Endothelial cell of umbilical vein (primary cell): ENCODE measurements around the gene GNG3. TPM values are rescaled to one million over a fixed set of nuclear protein-coding genes. Genes with fewer than 3 reads are reported as not detected.

ENCODE experiments used
- BruUV-seq: library from RNA; stranded (reverse); fragments of 400-500 nt; replicated peaks from 2 replicates; lab custom pipeline; 2021; lab: Mats Ljungman, UMichigan
- CTCF ChIA-PET: fragments of 300-600, 350-600 bp; sonication (Branson Sonifier 250); formaldehyde crosslinking; loops from one replicate; lab custom pipeline; 2021; ENCODE audit warnings: antibody characterized with exemption, inconsistent platforms; lab: Charles Lee
- POLR2A ChIA-PET: fragments of 300-600, 350-600 bp; sonication (Branson Sonifier 250); formaldehyde crosslinking; loops from one replicate; lab custom pipeline; 2021; ENCODE audit warnings: antibody characterized with exemption, inconsistent platforms; lab: Charles Lee
- DNase-seq: peaks from one replicate; pipeline ENCODE4 v3.0.0-alpha.2; 2011; ENCODE audit warnings: low read depth, low spot score
- FAIRE-seq: peaks from 2 replicates; lab custom pipeline; 2011; peaks lifted over from hg19 to GRCh38; lab: Jason Lieb, UNC
- H2AFZ ChIP-seq: 2 replicates; pipeline ENCODE4 v1.6.0; 2012; ENCODE audit warnings: low read depth, low read length, control low read depth, inconsistent platforms
- H3K27ac ChIP-seq: 2 replicates; pipeline ENCODE4 v1.5.1; 2011; ENCODE audit warnings: low read depth, mild to moderate bottlenecking, control low read depth, low read length, moderate library complexity; ENCODE audit not compliant: insufficient read depth
- H3K27me3 ChIP-seq, 2 experiments: 2 replicates each; pipeline versions ENCODE4 v1.6.0 to v1.6.1; 2011; ENCODE audit warnings: low read length in 2 of 2, mixed read lengths in 1 of 2; ENCODE audit not compliant: control insufficient read depth in 2 of 2, insufficient read depth in 2 of 2
- H3K36me3 ChIP-seq, 2 experiments: 2 replicates in 1 of 2; 3 replicates in 1 of 2; pipeline ENCODE4 v1.5.1; 2011; ENCODE audit warnings: low read length in 2 of 2, mild to moderate bottlenecking in 1 of 2, moderate library complexity in 1 of 2; ENCODE audit not compliant: control insufficient read depth in 2 of 2, insufficient read depth in 2 of 2; ENCODE audit errors: extremely low read depth in 1 of 2
- H3K4me1 ChIP-seq: 3 replicates; pipeline ENCODE4 v1.5.1; 2011; ENCODE audit warnings: mild to moderate bottlenecking, low read length; ENCODE audit not compliant: control insufficient read depth, insufficient read depth; ENCODE audit errors: extremely low read depth
- H3K4me2 ChIP-seq: 2 replicates; pipeline ENCODE4 v1.6.1; 2011; ENCODE audit warnings: low read length, control low read depth, mixed read lengths; ENCODE audit not compliant: insufficient read depth
- H3K4me3 ChIP-seq, 3 experiments: fragments of 200-600 bp in 1 of 3; sonication (generic), shearing (Covaris generic) in 1 of 3; replicated peaks in 1 of 3; 2 replicates each; pipeline ENCODE4 v1.5.1; 2011 to 2016; ENCODE audit warnings: control low read depth in 3 of 3, low read length in 3 of 3, mild to moderate bottlenecking in 2 of 3, inconsistent platforms in 1 of 3, low read depth in 1 of 3, moderate library complexity in 1 of 3; ENCODE audit not compliant: insufficient read depth in 1 of 3
- H3K79me2 ChIP-seq: 2 replicates; pipeline ENCODE4 v1.6.0; 2012; ENCODE audit warnings: low read length, inconsistent platforms; ENCODE audit not compliant: control insufficient read depth, insufficient read depth
- H3K9ac ChIP-seq: replicated peaks from 2 replicates; pipeline ENCODE3; 2011; ENCODE audit warnings: low read length, control low read depth; ENCODE audit not compliant: insufficient read depth; ENCODE audit errors: extremely low read depth
- H3K9me1 ChIP-seq: replicated peaks from 3 replicates; pipeline ENCODE4 v1.6.0; 2011; ENCODE audit warnings: mild to moderate bottlenecking, low read length; ENCODE audit not compliant: control insufficient read depth, insufficient read depth; ENCODE audit errors: extremely low read depth
- H3K9me3 ChIP-seq: replicated peaks from 2 replicates; pipeline ENCODE4 v1.5.1; 2012; ENCODE audit warnings: low read length, inconsistent platforms; ENCODE audit not compliant: control insufficient read depth, insufficient read depth
- H4K20me1 ChIP-seq: replicated peaks from 2 replicates; pipeline ENCODE3; 2011; ENCODE audit warnings: mild to moderate bottlenecking, low read length; ENCODE audit not compliant: control insufficient read depth, insufficient read depth; ENCODE audit errors: extremely low read depth
- GATA2 ChIP-seq: IDR thresholded peaks from 2 replicates; pipeline ENCODE4 v1.7.0; 2011; ENCODE audit warnings: low read depth, mild to moderate bottlenecking, moderate library complexity, mixed read lengths, low read length; ENCODE audit not compliant: insufficient read length, insufficient read depth
- MYC ChIP-seq: IDR thresholded peaks from one replicate; pipeline ENCODE4 v1.6.1; 2011; ENCODE audit warnings: mild to moderate bottlenecking, low read depth, low read length
- POLR2A ChIP-seq: IDR thresholded peaks from 2 replicates; pipeline ENCODE4 v1.6.1; 2012; ENCODE audit warnings: low read depth, mild to moderate bottlenecking, control low read depth, low read length
- POLR2AphosphoS5 ChIP-seq: IDR thresholded peaks from 2 replicates; pipeline ENCODE4 v1.6.1; 2012; ENCODE audit warnings: low read depth, mild to moderate bottlenecking, control low read depth, low read length, moderate library complexity; ENCODE audit not compliant: insufficient read depth
- dilution Hi-C: fragments of 300-500 bp; cut with MboI; formaldehyde crosslinking; loops from one replicate; pipeline ENCODE4 v1.15.0; 2019; ENCODE audit warnings: low sequenced_read_pairs; ENCODE audit not compliant: extremely low pct_ligation_motif_present
- intact Hi-C: fragments of 100-400 bp; cut with micrococcal nuclease; formaldehyde crosslinking; loops from one replicate; pipeline ENCODE4 v1.10.0; 2022
- polyA plus RNA-seq, 4 experiments: library from polyadenylated mRNA; depleted of rRNA in 3 of 4; stranded (reverse) in 3 of 4; unstranded in 1 of 4; fragments of >200 nt; gene quantifications; 2 replicates each; pipeline versions ENCODE4 v1.2.1 to v1.2.3, GENCODE V29; 2011 to 2012; ENCODE audit warnings: missing spikeins in 1 of 4
- total RNA-seq: library from RNA; stranded (reverse); gene quantifications from 2 replicates; pipeline ENCODE4 v1.2.3, GENCODE V29; 2021
- TF ChIP-seq, protein P1 (sequence below), 2 donors: IDR thresholded peaks; 1 replicate in 1 of 2; 2 replicates in 1 of 2; pipeline ENCODE4 v1.5.1; 2011; ENCODE audit warnings: low read length in 2 of 2, mild to moderate bottlenecking in 2 of 2, moderate library complexity in 2 of 2, control low read depth in 1 of 2, inconsistent platforms in 1 of 2, low read depth in 1 of 2; ENCODE audit not compliant: insufficient read depth in 1 of 2; ENCODE audit errors: extremely low read depth in 1 of 2
- TF ChIP-seq, protein P2 (sequence below): IDR thresholded peaks from 2 replicates; pipeline ENCODE4 v1.6.1; 2011; ENCODE audit not compliant: insufficient read depth, insufficient read length

Gene GNG3
- total and polyA plus RNA-seq, 2 donors (not counting 3 experiments of a cell fraction or from before 2014, with no cell fraction given), result not detected

DNA sequence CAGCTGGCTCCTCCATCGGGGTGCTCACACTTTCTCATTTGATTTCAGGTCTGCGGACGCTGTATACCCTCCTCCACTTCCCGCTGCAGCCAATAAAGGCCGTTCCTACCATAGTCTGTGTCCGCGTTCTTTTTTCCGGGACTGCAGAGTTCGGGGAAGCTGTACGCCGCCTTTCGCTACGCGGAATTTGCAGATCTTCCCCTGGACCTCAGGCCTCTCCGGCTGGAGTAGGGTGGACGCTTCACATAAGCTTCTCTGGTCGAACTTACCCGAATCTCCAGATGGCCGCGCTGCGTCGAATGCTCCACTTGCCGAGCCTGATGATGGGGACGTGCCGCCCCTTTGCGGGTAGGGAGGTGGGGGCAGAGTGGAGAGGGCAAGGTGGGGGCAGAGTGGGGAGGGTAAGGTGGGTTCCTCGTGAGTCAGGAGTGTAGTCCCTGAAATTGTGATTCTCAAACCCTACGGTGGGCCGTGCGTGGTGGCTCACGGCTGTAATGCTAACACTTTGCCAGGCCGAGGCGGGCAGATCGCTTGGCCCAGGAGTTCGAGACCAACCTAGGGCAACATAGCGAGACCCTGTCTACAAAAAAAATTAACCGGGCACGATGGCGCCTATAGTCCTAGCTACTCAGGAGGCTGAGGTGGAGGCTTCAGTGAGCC, 41.7 kb upstream of the GNG3 start:
- dilution Hi-C loops, result no loop called here
- FAIRE-seq (peak; percentile 35), DNase-seq (no peak)
- H3K36me3 ChIP-seq, result peaks cover 0 to 2% of the 10 kb centered on the region in 2 experiments
- POLR2A ChIA-PET, result interaction anchor here (0.8 to 2.2 kb wide), 30 partner anchors 9 to 327 kb away, joined by 3 to 71 read pairs (median 8); partner anchors contain the start of genes AHNAK, B3GAT3, EEF1G and EML3
- H3K9me1 ChIP-seq, result no peaks in the 10 kb centered on the region
- no peaks in the 10 kb centered on the region for H3K27me3 ChIP-seq
- peaks cover 16% of the 10 kb centered on the region for H3K4me1 ChIP-seq
- peak overlapping the region; percentile 69 for H3K9ac ChIP-seq
- CTCF ChIA-PET, result interaction anchor here (0.9 to 2.5 kb wide), 14 partner anchors 10 to 271 kb away, joined by 3 to 15 read pairs (median 6); partner anchors contain the start of genes B3GAT3, BSCL2, GNG3 and INTS5
- intact Hi-C loops, result loop anchor here (1.0 to 5.0 kb wide), 4 partner anchors 12 to 53 kb away; partner anchors contain the start of genes BSCL2, EML3, GNG3 and INTS5
- no peaks in the 10 kb centered on the region for H3K9me3 ChIP-seq
- H2AFZ ChIP-seq, result no peak overlapping the region
- H3K79me2 ChIP-seq, result peaks cover 33% of the 10 kb centered on the region
- no peaks in the 10 kb centered on the region for H4K20me1 ChIP-seq
- peak overlapping the region; percentile 42 to 83 (median 59) for H3K4me3 ChIP-seq
- peak overlapping the region; percentile 83 for H3K4me2 ChIP-seq
- TF ChIP-seq MYC (no peak), POLR2A (no peak), GATA2 (no peak), POLR2AphosphoS5 (no peak)
- TF ChIP-seq, protein P1, sequence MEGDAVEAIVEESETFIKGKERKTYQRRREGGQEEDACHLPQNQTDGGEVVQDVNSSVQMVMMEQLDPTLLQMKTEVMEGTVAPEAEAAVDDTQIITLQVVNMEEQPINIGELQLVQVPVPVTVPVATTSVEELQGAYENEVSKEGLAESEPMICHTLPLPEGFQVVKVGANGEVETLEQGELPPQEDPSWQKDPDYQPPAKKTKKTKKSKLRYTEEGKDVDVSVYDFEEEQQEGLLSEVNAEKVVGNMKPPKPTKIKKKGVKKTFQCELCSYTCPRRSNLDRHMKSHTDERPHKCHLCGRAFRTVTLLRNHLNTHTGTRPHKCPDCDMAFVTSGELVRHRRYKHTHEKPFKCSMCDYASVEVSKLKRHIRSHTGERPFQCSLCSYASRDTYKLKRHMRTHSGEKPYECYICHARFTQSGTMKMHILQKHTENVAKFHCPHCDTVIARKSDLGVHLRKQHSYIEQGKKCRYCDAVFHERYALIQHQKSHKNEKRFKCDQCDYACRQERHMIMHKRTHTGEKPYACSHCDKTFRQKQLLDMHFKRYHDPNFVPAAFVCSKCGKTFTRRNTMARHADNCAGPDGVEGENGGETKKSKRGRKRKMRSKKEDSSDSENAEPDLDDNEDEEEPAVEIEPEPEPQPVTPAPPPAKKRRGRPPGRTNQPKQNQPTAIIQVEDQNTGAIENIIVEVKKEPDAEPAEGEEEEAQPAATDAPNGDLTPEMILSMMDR (IDR thresholded peaks at IDR 0.05; ENCODE audit: extremely low read depth in 1 of 2, insufficient read depth in 1 of 2, low read depth in 1 of 2, low read length in 2 of 2), result no peak
- TF ChIP-seq, protein P2, sequence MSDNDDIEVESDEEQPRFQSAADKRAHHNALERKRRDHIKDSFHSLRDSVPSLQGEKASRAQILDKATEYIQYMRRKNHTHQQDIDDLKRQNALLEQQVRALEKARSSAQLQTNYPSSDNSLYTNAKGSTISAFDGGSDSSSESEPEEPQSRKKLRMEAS, result no peak
- BruUV-seq, result no TSS peak
- H3K27ac ChIP-seq, result peak overlapping the region; percentile 44
